GM23338 (cell line): ENCODE data around the gene LRRC3C. TPM values are rescaled to one million over a fixed set of nuclear protein-coding genes. Genes with fewer than 3 reads are reported as not detected.
"Not testable (repeated sequence)": the region's sequence is repeated elsewhere in the genome, so short reads cannot be mapped to it uniquely, and the experiment has no call there.

Experiments
- ATAC-seq: fragments of 200-7000 bp; cut with Tn5 transposase; 3 replicates; pipeline ENCODE4 v1.9.1; 2020
- DNase-seq: peaks from one replicate; pipeline ENCODE4 v3.0.0-alpha.2; 2015; ENCODE audit warnings: low spot score
- H2AFZ ChIP-seq: fragments of 200-600 bp; sonication (generic); 2 replicates; pipeline ENCODE4 v1.8.0; 2016; ENCODE audit warnings: antibody characterized with exemption, mild to moderate bottlenecking, moderate library complexity
- H3F3A ChIP-seq: fragments of 200-600 bp; sonication (generic); replicated peaks from 2 replicates; pipeline ENCODE4 v1.8.0; 2017; ENCODE audit warnings: antibody characterized with exemption, mixed run types, low read depth
- H3K27ac ChIP-seq: fragments of 200-600 bp; sonication (generic); 2 replicates; pipeline ENCODE4 v1.6.1; 2016; ENCODE audit warnings: low read depth
- H3K27me3 ChIP-seq: fragments of 200-600 bp; sonication (generic); 2 replicates; pipeline ENCODE4 v1.8.0; 2016; ENCODE audit warnings: mild to moderate bottlenecking, mixed run types, moderate library complexity; ENCODE audit not compliant: insufficient read depth
- H3K36me3 ChIP-seq: fragments of 200-600 bp; sonication (generic); 2 replicates; pipeline ENCODE4 v1.8.0; 2016; ENCODE audit warnings: mild to moderate bottlenecking; ENCODE audit not compliant: insufficient read depth
- H3K4me1 ChIP-seq: fragments of 200-600 bp; sonication (generic); 2 replicates; pipeline ENCODE4 v1.8.0; 2016; ENCODE audit warnings: mild to moderate bottlenecking, moderate library complexity; ENCODE audit not compliant: insufficient read depth
- H3K4me2 ChIP-seq: fragments of 200-600 bp; sonication (generic); 2 replicates; pipeline ENCODE4 v1.7.1; 2017; ENCODE audit warnings: mixed run types
- H3K4me3 ChIP-seq: fragments of 200-600 bp; sonication (generic); 2 replicates; pipeline ENCODE4 v1.6.1; 2016; ENCODE audit warnings: mixed run types
- H3K79me2 ChIP-seq: fragments of 200-600 bp; sonication (generic); replicated peaks from 2 replicates; pipeline ENCODE4 v1.8.0; 2017; ENCODE audit warnings: mild to moderate bottlenecking; ENCODE audit not compliant: insufficient read depth
- H3K9me2 ChIP-seq: fragments of 200-600 bp; sonication (generic); 2 replicates; pipeline ENCODE4 v1.8.0; 2017; ENCODE audit not compliant: insufficient read depth
- H4K20me1 ChIP-seq: fragments of 200-600 bp; sonication (generic); replicated peaks from 2 replicates; pipeline ENCODE4 v1.8.0; 2017; ENCODE audit warnings: mild to moderate bottlenecking; ENCODE audit not compliant: insufficient read depth
- H3K27ac Mint-ChIP-seq: 2 replicates; pipeline ENCODE4 v1.8.0; 2020; ENCODE audit warnings: inconsistent platforms, mild to moderate bottlenecking, moderate library complexity, mixed read lengths
- H3K27me3 Mint-ChIP-seq: 3 replicates; pipeline ENCODE4 v1.8.0; 2022; ENCODE audit warnings: low read depth, mild to moderate bottlenecking, moderate library complexity, mixed read lengths, inconsistent platforms; ENCODE audit not compliant: insufficient read depth, poor library complexity
- H3K36me3 Mint-ChIP-seq: 3 replicates; pipeline ENCODE4 v1.8.0; 2021; ENCODE audit warnings: low read depth, mild to moderate bottlenecking, inconsistent platforms, moderate library complexity, mixed read lengths
- H3K4me1 Mint-ChIP-seq: 3 replicates; pipeline ENCODE4 v1.8.0; 2020; ENCODE audit warnings: mild to moderate bottlenecking, inconsistent platforms, mixed read lengths
- H3K4me3 Mint-ChIP-seq: 3 replicates; pipeline ENCODE4 v1.8.0; 2021; ENCODE audit warnings: moderate library complexity, mild to moderate bottlenecking, inconsistent platforms, mixed read lengths
- H3K9me3 Mint-ChIP-seq: 3 replicates; pipeline ENCODE4 v1.8.0; 2020; ENCODE audit warnings: moderate library complexity, mild to moderate bottlenecking, inconsistent platforms, mixed read lengths
- CREB1 ChIP-seq: fragments of 250-450 bp; sonication (Bioruptor Pico); IDR thresholded peaks from 2 replicates; pipeline ENCODE4 v1.5.0; 2020; ENCODE audit warnings: low read depth, mild to moderate bottlenecking, moderate library complexity
- EZH2 ChIP-seq: fragments of 200-600 bp; sonication (generic); IDR thresholded peaks from one replicate; pipeline ENCODE4 v1.8.0; 2017; ENCODE audit warnings: antibody characterized with exemption, mild to moderate bottlenecking, low read depth; ENCODE audit not compliant: unreplicated experiment
- EZH2phosphoT487 ChIP-seq: fragments of 200-600 bp; sonication (generic); IDR thresholded peaks from one replicate; pipeline ENCODE4 v1.8.1; 2018; ENCODE audit warnings: antibody characterized with exemption; ENCODE audit not compliant: unreplicated experiment
- JUNB ChIP-seq: IDR thresholded peaks from one replicate; pipeline ENCODE4 v1.6.1; 2016; ENCODE audit warnings: antibody characterized with exemption; ENCODE audit not compliant: unreplicated experiment
- NANOG ChIP-seq: IDR thresholded peaks from 2 replicates; pipeline ENCODE4 v1.6.1; 2016; ENCODE audit warnings: antibody characterized with exemption, borderline replicate concordance
- POLR2AphosphoS5 ChIP-seq: IDR thresholded peaks from 2 replicates; pipeline ENCODE4 v1.6.1; 2016; ENCODE audit warnings: antibody characterized with exemption, low read depth
- STAT1 ChIP-seq: IDR thresholded peaks from one replicate; pipeline ENCODE4 v1.6.1; 2016; ENCODE audit warnings: antibody characterized with exemption; ENCODE audit not compliant: unreplicated experiment
- ZNF114 ChIP-seq: fragments of 250-450 bp; sonication (Bioruptor Pico); IDR thresholded peaks from 2 replicates; pipeline ENCODE4 v1.5.0; 2020; ENCODE audit warnings: mild to moderate bottlenecking, moderate library complexity
- ZNF331 ChIP-seq: fragments of 250-450 bp; sonication (Bioruptor Pico); IDR thresholded peaks from 2 replicates; pipeline ENCODE4 v1.5.0; 2020; ENCODE audit warnings: low read depth, mild to moderate bottlenecking, moderate library complexity
- polyA plus RNA-seq: library from polyadenylated mRNA; unstranded; fragments of >200 nt; fragmentation: Nextera tagmentation; extraction: Ambion mirVana; gene quantifications from 2 replicates; pipeline ENCODE4 v1.2.1, GENCODE V29; 2016
- total RNA-seq: library from RNA; depleted of rRNA; stranded (reverse); fragments of >200 nt; shearing (Covaris generic); gene quantifications from 2 replicates; pipeline ENCODE4 v1.2.3, GENCODE V29; 2014
- TF ChIP-seq, protein P1 (sequence below): IDR thresholded peaks from one replicate; pipeline ENCODE4 v1.6.1; 2018; ENCODE audit warnings: antibody characterized with exemption; ENCODE audit not compliant: unreplicated experiment
- TF ChIP-seq, protein P2 (sequence below): IDR thresholded peaks from 2 replicates; pipeline ENCODE4 v1.6.1; 2016; ENCODE audit warnings: antibody characterized with exemption
- TF ChIP-seq, protein P3 (sequence below): fragments of 250-450 bp; sonication (Bioruptor Pico); IDR thresholded peaks from 2 replicates; pipeline ENCODE4 v1.5.0; 2020; ENCODE audit warnings: mild to moderate bottlenecking, moderate library complexity

Gene LRRC3C
- total and polyA plus RNA-seq, 2 experiments from 2014 or later, result 0.24 TPM; not detected in 1

DNA sequence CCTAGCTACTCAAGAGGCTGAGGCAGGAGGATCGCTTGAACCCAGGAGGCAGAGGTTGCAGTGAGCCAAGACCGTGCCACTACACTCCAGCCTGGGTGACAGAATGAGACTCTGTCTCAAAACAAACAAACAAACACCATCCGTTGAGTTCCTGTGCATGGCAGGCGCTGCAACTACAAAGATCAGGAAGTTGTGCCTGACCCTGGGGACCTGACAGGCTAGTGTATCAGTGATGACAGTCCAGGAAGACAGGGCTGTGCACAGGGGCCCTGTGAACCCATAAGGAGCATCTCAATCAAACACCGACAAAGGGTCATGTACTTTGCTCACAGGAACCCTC lies 20.9 kb downstream of the LRRC3C start:
- not testable (repeated sequence) for H3K4me3 Mint-ChIP-seq, H3K27ac ChIP-seq, H3K4me1 ChIP-seq, H3K4me3 ChIP-seq, H3K4me2 ChIP-seq, H2AFZ ChIP-seq, H3K27ac Mint-ChIP-seq, H3K27me3 ChIP-seq, DNase-seq, H3K9me3 Mint-ChIP-seq, H3F3A ChIP-seq, H3K79me2 ChIP-seq, ATAC-seq, H3K36me3 ChIP-seq, H3K36me3 Mint-ChIP-seq, H3K9me2 ChIP-seq, H4K20me1 ChIP-seq
- Mint-ChIP-seq H3K27me3 (peaks cover 25% of the 10 kb centered on the region), H3K4me1 (peaks cover 22% of the 10 kb centered on the region)

DNA sequence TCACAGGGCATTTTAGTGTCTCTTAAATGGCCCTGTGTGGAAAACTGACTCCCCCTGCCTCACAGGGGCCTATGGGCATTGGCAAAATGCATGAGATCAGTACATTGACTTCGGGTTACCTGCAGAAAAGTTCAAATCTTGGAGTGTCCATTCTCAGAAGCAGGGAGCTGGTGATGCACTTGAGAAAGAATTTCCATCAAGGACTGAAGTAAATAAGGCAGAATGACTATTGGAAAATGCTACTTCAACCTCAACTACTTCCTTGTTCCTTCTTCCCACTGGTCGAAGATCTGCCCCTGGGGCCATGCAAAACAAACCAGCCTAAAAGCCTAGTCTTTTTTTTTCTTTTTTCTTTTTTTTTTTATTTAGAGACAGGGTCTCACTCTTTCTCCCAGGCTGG lies 21.5 kb downstream of the LRRC3C start:
- no peak overlapping the region for H3K27ac Mint-ChIP-seq
- H3K9me3 Mint-ChIP-seq, result no peaks in the 10 kb centered on the region
- TF ChIP-seq CREB1 (CRISPR knock-in tag) (no peak), JUNB (no peak), ZNF114 (CRISPR knock-in tag) (no peak), STAT1 (no peak), EZH2phosphoT487 (no peak), POLR2AphosphoS5 (no peak), ZNF331 (CRISPR knock-in tag) (no peak), NANOG (no peak), EZH2 (no peak)
- TF ChIP-seq, protein P1, sequence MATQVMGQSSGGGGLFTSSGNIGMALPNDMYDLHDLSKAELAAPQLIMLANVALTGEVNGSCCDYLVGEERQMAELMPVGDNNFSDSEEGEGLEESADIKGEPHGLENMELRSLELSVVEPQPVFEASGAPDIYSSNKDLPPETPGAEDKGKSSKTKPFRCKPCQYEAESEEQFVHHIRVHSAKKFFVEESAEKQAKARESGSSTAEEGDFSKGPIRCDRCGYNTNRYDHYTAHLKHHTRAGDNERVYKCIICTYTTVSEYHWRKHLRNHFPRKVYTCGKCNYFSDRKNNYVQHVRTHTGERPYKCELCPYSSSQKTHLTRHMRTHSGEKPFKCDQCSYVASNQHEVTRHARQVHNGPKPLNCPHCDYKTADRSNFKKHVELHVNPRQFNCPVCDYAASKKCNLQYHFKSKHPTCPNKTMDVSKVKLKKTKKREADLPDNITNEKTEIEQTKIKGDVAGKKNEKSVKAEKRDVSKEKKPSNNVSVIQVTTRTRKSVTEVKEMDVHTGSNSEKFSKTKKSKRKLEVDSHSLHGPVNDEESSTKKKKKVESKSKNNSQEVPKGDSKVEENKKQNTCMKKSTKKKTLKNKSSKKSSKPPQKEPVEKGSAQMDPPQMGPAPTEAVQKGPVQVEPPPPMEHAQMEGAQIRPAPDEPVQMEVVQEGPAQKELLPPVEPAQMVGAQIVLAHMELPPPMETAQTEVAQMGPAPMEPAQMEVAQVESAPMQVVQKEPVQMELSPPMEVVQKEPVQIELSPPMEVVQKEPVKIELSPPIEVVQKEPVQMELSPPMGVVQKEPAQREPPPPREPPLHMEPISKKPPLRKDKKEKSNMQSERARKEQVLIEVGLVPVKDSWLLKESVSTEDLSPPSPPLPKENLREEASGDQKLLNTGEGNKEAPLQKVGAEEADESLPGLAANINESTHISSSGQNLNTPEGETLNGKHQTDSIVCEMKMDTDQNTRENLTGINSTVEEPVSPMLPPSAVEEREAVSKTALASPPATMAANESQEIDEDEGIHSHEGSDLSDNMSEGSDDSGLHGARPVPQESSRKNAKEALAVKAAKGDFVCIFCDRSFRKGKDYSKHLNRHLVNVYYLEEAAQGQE, result no peak
- TF ChIP-seq, protein P2, sequence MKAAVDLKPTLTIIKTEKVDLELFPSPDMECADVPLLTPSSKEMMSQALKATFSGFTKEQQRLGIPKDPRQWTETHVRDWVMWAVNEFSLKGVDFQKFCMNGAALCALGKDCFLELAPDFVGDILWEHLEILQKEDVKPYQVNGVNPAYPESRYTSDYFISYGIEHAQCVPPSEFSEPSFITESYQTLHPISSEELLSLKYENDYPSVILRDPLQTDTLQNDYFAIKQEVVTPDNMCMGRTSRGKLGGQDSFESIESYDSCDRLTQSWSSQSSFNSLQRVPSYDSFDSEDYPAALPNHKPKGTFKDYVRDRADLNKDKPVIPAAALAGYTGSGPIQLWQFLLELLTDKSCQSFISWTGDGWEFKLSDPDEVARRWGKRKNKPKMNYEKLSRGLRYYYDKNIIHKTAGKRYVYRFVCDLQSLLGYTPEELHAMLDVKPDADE, result no peak
- TF ChIP-seq, protein P3, sequence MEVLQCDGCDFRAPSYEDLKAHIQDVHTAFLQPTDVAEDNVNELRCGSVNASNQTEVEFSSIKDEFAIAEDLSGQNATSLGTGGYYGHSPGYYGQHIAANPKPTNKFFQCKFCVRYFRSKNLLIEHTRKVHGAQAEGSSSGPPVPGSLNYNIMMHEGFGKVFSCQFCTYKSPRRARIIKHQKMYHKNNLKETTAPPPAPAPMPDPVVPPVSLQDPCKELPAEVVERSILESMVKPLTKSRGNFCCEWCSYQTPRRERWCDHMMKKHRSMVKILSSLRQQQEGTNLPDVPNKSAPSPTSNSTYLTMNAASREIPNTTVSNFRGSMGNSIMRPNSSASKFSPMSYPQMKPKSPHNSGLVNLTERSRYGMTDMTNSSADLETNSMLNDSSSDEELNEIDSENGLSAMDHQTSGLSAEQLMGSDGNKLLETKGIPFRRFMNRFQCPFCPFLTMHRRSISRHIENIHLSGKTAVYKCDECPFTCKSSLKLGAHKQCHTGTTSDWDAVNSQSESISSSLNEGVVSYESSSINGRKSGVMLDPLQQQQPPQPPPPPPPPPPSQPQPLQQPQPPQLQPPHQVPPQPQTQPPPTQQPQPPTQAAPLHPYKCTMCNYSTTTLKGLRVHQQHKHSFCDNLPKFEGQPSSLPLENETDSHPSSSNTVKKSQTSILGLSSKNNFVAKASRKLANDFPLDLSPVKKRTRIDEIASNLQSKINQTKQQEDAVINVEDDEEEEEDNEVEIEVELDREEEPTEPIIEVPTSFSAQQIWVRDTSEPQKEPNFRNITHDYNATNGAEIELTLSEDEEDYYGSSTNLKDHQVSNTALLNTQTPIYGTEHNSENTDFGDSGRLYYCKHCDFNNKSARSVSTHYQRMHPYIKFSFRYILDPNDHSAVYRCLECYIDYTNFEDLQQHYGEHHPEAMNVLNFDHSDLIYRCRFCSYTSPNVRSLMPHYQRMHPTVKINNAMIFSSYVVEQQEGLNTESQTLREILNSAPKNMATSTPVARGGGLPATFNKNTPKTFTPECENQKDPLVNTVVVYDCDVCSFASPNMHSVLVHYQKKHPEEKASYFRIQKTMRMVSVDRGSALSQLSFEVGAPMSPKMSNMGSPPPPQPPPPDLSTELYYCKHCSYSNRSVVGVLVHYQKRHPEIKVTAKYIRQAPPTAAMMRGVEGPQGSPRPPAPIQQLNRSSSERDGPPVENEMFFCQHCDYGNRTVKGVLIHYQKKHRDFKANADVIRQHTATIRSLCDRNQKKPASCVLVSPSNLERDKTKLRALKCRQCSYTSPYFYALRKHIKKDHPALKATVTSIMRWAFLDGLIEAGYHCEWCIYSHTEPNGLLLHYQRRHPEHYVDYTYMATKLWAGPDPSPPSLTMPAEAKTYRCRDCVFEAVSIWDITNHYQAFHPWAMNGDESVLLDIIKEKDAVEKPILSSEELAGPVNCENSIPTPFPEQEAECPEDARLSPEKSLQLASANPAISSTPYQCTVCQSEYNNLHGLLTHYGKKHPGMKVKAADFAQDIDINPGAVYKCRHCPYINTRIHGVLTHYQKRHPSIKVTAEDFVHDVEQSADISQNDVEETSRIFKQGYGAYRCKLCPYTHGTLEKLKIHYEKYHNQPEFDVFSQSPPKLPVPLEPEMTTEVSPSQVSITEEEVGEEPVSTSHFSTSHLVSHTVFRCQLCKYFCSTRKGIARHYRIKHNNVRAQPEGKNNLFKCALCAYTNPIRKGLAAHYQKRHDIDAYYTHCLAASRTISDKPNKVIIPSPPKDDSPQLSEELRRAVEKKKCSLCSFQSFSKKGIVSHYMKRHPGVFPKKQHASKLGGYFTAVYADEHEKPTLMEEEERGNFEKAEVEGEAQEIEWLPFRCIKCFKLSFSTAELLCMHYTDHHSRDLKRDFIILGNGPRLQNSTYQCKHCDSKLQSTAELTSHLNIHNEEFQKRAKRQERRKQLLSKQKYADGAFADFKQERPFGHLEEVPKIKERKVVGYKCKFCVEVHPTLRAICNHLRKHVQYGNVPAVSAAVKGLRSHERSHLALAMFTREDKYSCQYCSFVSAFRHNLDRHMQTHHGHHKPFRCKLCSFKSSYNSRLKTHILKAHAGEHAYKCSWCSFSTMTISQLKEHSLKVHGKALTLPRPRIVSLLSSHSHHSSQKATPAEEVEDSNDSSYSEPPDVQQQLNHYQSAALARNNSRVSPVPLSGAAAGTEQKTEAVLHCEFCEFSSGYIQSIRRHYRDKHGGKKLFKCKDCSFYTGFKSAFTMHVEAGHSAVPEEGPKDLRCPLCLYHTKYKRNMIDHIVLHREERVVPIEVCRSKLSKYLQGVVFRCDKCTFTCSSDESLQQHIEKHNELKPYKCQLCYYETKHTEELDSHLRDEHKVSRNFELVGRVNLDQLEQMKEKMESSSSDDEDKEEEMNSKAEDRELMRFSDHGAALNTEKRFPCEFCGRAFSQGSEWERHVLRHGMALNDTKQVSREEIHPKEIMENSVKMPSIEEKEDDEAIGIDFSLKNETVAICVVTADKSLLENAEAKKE (CRISPR knock-in tag), result no peak

More for the DNA sequence above, 21.5 kb downstream of the LRRC3C start:
- 0 out of 2 replicates have a peak, but pooled peaks cover 4% of the 10 kb centered on the region for H3K27me3 ChIP-seq
- H3F3A ChIP-seq, result 0 out of 2 replicates have a peak, but pooled peaks cover 7% of the 10 kb centered on the region
- no peak overlapping the region for H3K4me2 ChIP-seq
- DNase-seq, result no peak
- H3K4me1 Mint-ChIP-seq, result peaks cover 27% of the 10 kb centered on the region
- no peak overlapping the region for H2AFZ ChIP-seq
- H4K20me1 ChIP-seq, result no peaks in the 10 kb centered on the region
- no peaks in the 10 kb centered on the region for H3K36me3 ChIP-seq
- H3K27ac ChIP-seq, result no peak overlapping the region
- H3K4me3 ChIP-seq, result no peak overlapping the region
- no peaks in the 10 kb centered on the region for H3K9me2 ChIP-seq
- no peak for ATAC-seq
- peaks cover 8% of the 10 kb centered on the region; the same call in 1 of the 2 replicates for H3K4me1 ChIP-seq
- no peaks in the 10 kb centered on the region for H3K36me3 Mint-ChIP-seq
- no peaks in the 10 kb centered on the region for H3K79me2 ChIP-seq
- peaks cover 26% of the 10 kb centered on the region for H3K27me3 Mint-ChIP-seq
- H3K4me3 Mint-ChIP-seq, result no peak overlapping the region
